Muscle of arm (tissue), 12 donors: ENCODE measurements around the gene TNFAIP8L3. TPM values are rescaled to one million over a fixed set of nuclear protein-coding genes. Genes with fewer than 3 reads are reported as not detected.

Experiments
- DNase-seq: peaks from one replicate; pipeline ENCODE4 v3.0.0-alpha.2; 2013
- polyA plus RNA-seq, 12 donors: library from polyadenylated mRNA; unstranded; fragments of 120-200 nt; gene quantifications; one replicate each; pipeline ENCODE4 v1.2.1, GENCODE V29; 2013; ENCODE audit not compliant: insufficient read length in 12 of 12

The TNFAIP8L3 gene
- polyA plus RNA-seq, 12 donors, result 1.6 to 5.8 (median 2.2) TPM; not detected in 1

GRCh38 chr15:51090753-51091152 lies 4.0 kb downstream of the TNFAIP8L3 start:
- no peak for DNase-seq

DNA sequence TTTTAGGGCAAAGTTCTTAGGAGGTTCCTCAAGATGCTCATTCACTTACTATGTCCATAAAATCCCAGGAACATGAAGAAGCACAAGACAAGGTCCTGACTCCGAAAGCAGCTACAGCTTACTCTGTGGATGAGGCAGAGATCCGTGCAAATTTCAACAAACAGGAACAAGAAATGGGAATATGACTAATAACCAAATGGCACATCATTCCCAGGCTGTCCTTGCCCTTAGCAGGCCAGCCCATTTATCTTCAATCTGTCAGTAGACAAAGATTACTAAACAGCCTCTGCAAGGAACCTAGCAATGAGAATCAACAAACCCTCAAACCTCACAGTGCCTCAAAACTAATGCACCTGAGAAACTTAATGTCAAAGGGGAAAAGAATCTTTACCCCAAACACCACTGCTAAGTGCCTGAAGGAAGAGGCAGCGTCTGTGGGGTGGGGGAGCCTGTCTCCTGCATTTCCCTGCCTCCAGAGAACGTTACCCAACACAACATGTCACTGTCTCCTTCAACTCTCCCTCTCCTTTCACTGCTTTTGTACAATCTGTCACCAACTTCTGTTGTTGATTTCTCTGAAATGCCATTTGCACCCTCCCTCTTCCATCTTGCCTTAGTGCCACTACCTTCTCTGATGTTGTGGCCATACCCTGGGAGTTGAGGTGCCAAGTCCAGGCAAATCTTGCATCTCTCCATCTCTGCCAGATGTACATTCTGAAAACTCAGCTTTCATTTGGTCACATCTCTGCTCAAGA lies 4.8 kb downstream of the TNFAIP8L3 start:
- no peak for DNase-seq

DNA sequence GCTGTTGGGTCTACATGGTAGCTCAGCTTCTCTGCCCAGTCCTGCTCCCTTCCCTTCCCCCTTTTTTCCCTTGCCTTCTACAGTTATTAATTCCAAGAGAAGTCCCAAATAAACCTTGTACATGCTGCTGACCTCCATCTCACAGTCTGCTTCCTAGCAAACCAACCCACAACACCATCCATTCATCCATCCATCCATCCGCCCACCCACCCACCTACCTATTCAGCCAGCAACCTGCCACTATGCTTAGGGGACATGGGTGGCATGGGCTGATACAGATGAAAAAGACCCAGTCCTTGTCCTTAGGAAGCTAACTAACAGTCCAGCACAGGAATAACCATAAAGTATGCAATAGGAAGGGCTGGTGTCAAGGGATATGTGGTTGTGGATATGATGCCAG lies 5.7 kb downstream of the TNFAIP8L3 start:
- no peak for DNase-seq

GRCh38 chr15:51088585-51088984 lies 6.1 kb downstream of the TNFAIP8L3 start:
- no peak for DNase-seq

GRCh38 chr15:51087513-51087912 lies 7.2 kb downstream of the TNFAIP8L3 start:
- no peak for DNase-seq

DNA sequence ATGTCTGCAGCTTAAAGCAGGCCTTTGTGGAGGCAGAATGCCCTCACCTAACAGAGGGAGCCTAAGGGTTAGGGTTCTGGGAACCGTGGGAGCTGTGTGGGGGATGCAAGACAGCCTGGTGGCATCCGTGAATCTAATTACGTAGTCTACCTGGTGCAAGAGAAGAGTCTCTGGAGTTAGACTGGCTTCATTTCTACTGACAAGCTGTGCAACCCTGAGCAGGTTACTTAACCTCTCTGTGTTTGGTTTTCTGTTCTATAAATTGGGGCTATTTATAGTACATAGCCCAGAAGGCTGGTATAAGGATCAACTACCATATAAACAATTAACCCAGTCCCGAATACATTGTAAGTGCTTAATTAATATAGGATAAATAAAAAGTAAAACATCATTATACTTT lies 8.3 kb downstream of the TNFAIP8L3 start:
- DNase-seq, result no peak

DNA sequence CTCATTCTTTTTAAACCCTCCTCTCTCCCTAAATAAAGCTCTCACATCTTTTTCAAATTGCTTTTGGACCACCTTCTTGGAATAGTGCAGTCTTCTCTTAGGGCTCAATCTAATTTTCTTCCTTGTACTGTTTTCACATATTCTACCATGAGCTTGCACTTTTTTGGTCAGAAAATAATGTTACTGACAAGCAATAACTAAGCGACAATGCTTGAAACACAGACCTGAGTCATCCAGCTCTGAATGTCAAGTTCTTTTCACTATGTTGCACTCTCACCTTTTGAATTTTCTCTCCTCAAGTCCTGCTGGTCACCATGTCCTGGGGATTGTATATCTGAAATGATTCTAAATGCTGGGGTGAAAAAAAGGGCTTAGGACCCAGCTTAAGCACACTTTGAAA lies 8.9 kb downstream of the TNFAIP8L3 start:
- DNase-seq, result no peak

- no peak for DNase-seq
Measured at GRCh38 chr15:51083641-51084166, 11.0 kb downstream of the TNFAIP8L3 start.

DNA sequence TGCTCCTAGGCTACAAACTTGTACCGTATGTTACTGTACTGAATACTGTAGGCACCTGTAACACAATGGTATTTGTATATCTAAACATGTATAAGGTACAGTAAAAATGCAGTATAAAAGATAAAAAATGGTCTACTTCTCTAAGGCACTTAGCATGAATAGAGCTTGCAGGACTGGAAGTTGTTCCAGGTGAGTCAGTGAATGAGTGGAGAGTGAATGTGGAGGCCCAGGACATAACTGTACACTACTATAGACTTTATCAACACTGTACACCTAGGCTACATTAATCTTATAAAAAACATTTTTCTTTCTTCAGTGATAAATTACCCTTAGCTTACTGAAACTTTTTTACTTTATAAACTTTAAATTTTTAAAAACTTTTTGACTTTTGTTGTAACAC lies 12.5 kb downstream of the TNFAIP8L3 start:
- no peak for DNase-seq

DNA sequence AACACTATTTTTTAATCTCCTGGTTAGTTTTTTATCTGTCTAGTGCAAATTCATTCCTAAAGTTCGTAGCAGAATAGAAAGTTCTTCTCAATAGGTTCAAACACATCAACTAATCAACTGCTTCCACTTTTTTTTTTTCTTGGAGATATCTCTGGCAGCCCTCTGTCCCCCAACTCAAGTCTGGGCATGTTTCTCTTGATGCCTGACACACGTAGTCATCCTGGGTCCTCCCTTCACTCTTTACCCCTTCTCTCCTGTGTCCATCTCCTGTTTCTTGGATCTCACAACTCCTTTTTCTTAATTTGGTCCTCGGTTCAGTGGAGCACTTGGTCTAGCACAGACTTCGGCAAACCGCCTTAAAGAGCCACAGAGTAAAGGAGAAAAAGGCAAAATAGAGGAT lies 14.4 kb downstream of the TNFAIP8L3 start:
- no peak for DNase-seq

GRCh38 chr15:51079226-51079625 lies 15.5 kb downstream of the TNFAIP8L3 start:
- DNase-seq, result no peak

GRCh38 chr15:51077221-51078153 lies 17.2 kb downstream of the TNFAIP8L3 start:
- peak; percentile 67 for DNase-seq

GRCh38 chr15:51076524-51077220 lies 18.0 kb downstream of the TNFAIP8L3 start:
- no peak for DNase-seq

DNA sequence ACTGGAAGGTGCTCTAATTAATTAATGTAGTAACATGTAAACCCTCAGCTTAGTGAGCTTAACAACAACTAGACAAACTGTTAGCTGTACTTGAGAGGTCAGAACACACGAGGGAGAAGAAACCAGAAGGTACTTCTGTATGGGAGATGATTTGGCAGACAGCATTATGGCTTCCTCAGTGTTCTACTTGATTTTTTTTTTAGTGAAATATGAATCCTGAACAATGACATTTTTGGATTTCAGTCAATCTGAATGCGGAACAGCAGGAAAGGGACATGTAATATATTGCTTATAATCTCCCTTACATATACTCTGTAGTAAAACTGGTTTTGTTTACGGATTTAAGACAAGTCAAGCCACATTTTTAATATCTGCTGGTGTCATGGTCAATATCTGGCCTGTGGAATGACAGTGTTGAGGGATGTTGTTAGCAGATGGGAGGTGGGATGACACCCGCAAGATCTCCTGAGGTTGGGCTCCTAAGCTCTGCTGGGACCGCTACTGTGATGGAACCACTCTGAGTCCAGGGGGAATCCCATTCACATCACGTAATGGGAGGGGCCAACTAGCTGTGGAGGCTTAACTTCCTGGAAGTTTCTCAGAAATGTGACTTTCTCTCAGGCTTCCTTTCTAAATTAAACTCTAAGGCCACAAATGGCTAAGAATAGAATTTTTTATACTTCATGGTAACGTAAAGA lies 18.7 kb downstream of the TNFAIP8L3 start:
- no peak for DNase-seq

DNA sequence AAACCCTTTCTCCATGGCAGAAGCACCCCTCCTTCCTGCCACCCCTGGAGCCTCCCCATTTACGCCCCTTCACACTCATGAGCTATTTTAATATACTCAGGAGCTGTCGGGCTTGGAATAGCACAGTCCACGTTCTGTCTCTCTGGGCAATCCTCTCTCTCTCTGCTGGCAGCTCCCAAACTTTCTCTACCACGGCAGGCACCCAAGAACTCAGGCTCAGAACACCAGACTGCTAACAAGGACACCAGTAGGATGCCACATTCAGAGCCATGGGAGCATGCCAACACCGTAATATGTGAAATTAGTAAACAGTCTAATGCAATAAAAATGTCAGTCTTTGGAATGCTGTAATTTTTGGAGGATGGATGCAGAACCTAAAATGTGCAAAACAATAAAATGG lies 19.3 kb downstream of the TNFAIP8L3 start:
- no peak for DNase-seq

GRCh38 chr15:51074926-51075325 lies 19.8 kb downstream of the TNFAIP8L3 start:
- DNase-seq, result no peak

- DNase-seq, result no peak
Measured at GRCh38 chr15:51071578-51071977, 23.1 kb downstream of the TNFAIP8L3 start.

DNA sequence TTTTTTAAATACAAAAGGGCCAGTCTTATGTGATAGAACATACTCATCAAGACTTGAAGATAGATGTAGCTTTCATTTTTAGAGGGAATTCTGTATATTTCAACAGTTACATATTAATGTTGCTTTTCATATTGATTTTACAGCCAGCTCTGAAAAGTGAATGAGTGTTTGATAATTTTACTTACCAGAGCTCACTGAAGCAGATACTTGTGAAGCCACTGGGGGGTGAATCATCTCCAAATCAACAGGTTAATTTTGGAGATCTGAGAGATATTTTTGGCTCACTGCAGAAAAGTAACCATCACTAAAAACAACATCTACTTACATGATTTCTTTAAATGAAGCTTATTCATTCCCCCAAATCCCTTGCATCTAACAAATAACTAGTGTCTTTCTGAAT lies 24.7 kb downstream of the TNFAIP8L3 start:
- DNase-seq, result no peak

GRCh38 chr15:51067510-51067909 lies 27.2 kb downstream of the TNFAIP8L3 start:
- no peak for DNase-seq

- no peak for DNase-seq
Measured at GRCh38 chr15:51065781-51066180, 28.9 kb downstream of the TNFAIP8L3 start.

DNA sequence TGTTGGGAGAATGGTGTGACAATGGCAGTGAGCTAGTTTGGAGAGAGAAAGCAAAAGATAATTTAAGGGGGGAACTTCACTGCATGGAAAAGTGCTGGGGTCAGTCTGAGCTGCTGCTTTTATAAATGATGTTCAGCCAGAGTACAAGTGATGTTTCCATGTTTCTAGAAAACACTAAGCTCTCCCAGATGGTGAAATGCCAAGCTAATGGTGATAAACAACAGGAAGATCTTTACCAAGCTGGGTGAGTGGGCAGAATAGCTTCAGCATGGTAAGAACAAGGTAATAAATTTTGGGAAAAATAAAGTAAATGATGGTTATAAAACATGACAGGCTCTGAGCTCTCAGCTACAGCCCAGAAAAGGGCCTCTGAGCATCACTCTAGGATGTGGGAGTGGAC lies 29.4 kb downstream of the TNFAIP8L3 start:
- no peak for DNase-seq
